GM18870 (cell line): ENCODE results near the gene NMT1.
"Not testable (repeated sequence)": the region's sequence is repeated elsewhere in the genome, so short reads cannot be mapped to it uniquely, and the experiment has no call there.

Experiments used
- ATAC-seq: cut with Tn5 transposase; IDR thresholded peaks from one replicate; pipeline ENCODE4 v1.9.1; 2021; ENCODE audit warnings: moderate library complexity; ENCODE audit not compliant: unreplicated experiment

The NMT1 gene

DNA sequence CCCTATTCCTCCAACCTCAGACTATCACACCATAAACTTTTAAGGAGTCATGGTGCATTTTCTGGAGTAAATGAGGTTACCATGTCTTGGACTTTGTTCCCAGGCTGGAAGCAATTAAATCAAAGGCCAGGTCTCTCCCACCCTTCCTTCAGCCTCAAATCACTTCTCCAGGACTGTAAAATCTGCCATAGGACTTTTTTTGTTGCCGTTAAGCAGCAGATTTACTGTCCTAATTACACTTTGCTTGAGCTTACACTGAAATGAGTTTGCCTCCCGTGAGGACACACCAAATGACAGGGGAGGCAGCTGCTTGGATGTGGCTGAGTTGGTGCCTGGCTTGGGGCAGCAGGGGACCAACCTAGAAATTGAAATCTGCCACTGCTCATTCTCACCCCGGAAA lies 24.4 kb upstream of the NMT1 start:
- ATAC-seq = no peak

DNA sequence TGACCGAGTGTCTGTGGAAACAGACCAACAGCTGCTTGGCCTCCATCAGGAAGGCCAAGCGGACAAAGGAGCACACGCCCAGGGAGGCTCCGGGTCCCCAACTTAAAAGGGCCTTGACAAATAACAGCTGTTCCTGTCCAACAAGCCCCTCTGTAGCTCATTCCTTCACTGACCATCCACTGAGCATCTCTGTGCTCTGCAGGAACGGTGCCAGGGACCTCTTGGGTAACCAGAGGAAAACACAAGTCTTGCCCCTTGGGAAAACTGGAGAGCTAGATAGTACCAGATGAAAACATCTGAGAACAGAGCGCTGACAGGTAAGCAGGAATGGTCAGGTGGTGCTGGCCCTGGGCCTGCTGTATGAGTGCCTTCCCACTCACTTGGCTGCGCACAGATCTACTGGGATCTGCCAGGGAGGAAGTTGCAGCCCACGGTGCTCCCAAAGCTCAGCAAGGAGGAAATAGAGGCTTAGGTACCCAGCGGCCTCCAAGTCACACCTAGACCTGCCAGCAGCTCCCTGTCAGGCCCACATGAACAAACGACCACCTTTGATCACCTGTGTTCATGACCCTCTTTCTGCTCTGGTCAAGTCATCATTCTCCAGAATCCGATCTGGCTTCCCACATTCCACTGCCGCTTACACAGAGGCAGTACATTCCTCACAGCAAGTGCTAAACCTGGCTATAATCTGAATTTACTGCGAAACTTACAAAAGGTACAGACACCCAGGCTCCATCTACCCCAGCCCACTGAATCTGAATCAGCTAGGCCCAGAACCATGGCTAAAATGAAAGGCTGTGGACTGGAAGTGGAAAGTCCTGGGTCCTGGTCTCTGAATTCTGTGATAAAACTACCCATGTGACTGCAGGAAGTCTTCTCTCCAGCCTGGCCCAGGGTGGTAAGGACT lies 22.1 kb upstream of the NMT1 start:
- ATAC-seq = no peak

DNA sequence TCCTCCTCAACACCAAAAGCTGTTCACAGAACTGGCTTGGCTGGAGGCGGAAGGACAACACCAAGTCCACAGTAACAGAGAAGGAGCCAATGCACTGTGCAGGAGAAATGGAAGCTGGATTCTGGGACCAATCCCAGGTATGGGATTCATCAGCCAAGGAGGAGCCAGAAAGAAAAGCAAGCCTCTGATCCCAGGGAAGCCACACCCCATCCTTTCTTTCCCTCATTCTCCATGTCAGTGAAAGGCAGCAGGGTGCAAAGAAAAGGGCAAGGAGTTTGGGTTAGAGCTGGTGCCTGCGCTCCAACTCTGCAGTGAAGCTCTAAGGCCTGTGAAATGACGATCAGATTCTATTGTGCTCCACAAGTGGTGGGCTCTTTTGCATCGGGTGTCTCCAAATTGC lies 20.7 kb upstream of the NMT1 start:
- no peak for ATAC-seq

DNA sequence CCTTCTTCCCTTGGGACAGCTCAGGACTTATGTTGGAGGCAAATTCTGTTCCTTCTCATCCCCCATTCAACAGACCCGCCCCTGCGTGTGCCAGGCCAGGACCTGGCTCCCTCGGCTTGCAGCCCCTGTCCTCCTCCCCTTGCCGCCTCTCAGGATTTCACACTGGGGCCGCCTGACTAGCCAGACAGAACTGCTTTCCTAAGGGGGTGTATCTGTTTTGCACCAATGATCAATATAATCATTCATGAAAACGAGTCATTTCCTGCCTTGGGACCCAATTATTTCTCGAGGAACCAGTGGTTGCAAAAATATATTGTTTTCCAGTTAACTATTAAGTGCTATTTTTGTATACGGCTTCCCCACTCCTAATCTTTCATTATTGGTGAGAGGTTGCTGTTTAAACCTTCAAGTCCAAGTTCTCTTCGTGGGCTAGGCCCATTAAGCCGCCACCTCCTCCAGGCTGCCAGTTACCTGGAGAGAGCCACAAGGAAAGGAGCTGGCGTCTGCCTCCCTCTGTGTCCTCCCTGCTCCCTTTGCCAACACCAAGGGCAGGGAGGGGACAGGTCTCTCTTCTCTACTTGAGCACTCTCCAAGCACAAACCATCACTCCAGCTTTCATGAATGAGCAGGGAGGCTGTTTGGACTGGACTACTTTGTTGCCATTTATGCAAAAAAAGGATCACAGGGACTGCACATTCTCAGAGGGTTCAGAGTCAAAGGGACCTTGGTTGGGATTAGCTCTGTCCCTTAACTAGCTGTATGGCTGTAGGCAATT lies 18.6 kb upstream of the NMT1 start:
- no peak for ATAC-seq

DNA sequence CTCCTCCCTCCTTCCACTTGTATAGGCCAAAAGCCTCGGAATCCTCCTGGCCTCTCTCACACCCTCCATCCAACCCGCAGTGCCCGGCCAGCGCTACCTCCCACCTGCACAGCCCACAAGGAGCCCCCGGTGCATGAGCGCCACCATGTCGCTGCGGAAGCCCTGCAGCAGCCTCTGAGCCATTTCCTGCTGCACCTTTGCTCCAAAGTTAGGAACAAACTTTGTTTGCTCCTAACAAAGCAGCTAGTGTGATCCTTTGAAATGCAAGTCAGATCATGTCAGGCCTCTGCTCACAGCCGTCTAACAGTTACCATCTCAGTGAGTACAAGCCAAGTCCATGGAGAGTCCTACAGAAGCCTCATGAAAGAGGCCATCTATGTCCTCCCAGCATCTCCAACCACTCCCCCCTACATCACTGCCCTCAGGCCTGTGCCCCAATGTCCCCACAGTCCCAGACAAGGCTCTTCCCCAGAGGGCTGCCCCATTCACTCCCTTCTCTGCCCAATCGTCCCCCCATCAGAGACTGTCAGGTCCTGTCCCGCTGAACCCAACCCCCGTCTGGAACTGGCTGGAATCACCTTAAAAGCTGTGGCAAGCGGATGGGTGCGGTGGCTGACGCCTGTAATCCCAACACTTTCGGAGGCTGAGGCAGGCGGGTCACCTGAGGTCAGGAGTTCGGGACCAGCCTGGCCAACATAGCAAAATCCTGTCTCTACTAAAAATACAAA lies 17.1 kb upstream of the NMT1 start:
- ATAC-seq = no peak

DNA sequence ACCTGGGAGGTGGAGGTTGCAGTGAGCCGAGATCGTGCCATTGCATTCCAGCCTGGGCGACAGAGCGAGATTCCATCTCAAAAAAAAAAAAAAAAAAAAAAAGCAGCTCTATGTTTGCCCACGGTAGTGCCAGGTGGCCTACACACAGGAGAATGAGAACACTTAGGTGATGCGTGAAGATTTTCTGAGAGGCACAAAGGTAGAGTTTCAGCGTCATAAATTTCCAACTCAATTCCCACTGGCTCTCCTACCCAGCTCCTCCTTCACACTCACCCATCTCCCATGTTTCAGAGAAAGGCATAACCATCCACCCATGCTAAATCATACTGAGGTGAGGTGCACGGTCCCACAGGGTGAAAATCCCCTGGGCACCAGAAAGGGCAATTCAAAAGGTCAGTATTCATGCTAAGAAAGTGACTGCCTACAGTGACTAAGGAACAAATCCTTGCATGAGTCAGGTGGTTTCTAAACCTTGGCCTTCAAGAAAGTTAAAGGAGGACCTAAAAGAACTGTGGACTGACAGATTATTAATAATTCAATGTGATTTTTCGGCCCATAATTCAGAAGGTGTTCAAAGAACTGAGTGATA lies 14.5 kb upstream of the NMT1 start:
- no peak for ATAC-seq

DNA sequence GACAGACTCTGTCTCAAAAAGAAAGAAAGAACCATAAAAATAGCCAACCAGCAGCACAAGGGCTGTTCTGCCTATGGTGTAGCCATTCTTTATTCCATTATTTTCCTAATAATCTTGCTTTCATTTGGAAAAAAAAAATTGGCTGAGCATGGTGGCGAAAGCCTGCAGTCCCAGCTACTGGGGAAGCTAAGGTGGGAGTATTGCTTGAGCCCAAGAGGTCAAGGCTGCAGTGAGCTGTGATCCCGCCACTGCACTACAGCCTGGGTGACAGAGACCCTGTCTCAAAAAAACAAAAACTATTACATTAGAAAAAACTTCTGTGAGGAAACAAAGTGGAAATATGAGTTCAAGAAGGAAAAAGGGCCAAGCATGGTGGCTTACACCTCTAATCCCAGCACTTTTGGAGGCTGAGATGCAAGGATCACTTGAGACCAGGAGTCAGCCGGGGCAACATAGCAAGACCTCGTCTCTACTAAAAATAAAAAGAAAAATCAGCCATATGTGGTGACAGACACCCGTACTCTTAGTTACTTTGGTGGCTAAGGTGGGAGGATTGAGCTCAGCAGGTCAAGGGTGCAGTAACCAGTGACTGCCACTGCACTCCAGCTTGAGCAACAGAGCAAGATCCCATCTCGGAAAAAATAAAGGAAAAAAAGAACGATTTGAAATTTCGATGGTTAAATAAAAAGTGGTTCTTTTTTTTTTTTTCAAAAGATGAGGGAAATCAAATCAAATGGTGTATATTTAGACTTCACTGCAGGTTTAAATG lies 12.1 kb upstream of the NMT1 start:
- no peak for ATAC-seq

DNA sequence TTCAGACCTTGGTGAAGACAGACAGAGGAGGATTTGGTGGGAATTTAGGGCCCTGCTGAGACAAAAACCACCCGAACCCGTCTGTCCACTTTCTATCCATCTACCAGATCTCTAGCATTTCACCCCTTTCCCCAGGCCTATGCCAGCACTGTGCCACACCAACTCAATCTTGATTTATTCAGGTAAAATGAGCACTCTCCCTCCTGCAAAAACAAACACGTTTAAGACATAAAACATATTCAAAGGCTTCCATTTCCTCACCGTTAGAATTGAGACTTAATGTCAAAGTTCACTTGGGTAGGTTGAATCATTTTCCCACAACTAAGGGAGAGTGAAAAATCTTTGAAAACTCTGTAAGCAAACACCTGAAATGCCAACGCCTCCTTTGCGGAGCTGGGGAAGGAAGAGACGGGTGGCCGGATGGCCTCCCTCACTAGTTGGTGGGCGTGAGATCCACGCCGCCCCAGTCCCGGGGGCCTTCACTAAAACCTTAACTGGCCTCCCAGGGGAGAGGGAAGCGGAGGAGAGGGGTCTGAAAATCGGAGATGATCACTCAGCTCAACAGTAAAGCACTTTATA lies 10.5 kb upstream of the NMT1 start:
- no peak for ATAC-seq

DNA sequence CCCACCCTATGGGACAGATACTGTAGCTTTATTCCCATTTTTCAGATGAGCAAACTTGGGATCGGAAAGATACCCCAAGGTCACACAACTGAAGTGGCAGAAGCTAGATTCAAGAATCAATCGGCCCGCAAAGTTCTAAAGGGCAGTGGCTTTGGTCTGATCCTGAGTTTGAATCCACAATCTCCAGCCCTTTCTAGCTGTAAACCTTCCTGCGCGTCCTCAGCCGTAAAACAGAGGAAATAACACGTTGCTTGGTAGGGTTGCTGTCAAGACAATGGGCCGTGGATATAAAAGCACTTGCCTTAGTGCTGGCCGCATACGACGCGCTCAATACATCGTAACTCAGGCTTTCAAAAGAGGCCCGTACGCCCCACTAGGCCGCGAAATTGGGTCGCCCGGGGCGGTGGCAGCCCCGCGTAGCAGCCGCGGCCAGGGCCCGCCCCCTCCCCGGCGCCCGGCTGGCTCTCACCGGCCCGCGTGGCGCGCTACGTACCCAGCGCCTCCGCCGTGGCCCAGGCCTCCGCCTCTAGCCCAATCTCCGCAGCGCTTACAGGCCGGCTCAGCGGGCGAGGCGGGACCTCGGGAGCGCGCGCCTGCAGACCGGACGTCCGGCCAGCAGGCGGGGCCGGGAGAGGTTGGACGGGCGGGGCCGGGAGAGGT lies 9.9 kb upstream of the NMT1 start, which contains the start of gene DCAKD:
TSS of gene DCAKD (minus strand) at position 573 of the 660 bp plus-strand sequence. CDS start 16,747 bp downstream, outside the sequence.
- no peak for ATAC-seq

DNA sequence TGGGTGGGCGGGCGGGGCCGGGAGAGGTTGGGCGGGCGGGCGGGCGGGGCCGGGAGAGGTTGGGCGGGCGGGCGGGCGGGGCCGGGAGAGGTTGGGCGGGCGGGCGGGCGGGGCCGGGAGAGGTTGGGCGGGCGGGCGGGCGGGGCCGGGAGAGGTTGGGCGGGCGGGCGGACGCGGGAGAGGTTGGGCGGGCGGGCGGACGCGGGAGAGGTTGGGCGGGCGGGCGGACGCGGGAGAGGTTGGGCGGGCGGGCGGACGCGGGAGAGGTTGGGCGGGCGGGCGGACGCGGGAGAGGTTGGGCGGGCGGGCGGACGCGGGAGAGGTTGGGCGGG lies 9.4 kb upstream of the NMT1 start:
- ATAC-seq = not testable (repeated sequence)

DNA sequence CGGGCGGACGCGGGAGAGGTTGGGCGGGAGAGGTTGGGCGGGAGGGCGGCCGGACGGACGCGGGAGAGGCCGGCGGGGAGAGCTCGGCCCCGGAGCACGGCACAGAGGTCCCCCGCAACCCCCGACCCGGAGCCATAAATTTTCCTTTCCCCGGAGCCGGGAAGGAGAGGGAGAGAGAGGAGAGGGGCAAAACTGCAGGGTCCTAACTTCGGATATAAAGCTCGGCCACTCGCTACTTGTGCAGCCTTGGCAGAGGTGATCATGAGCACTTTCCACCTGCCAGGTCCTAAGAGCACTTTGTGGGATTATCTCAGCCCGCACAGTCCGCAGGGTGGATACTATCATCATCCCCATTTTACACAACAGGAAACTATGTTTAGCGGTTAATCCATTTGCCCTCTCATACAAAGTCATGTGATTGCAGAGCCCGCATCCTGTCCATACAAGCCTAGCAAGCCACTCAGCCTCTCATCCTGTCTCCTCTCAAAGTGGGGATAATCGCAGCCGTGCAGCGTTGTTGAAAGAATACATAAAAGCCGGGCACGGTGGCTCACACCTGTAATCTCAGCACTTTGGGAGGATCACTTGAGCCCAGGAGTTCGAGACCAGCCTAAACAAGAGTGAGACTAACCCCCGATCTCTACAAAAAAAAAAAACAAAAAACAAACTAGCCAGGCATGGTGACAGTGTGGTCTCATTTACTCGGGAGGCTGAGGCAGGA lies 8.9 kb upstream of the NMT1 start:
- no peak for ATAC-seq

DNA sequence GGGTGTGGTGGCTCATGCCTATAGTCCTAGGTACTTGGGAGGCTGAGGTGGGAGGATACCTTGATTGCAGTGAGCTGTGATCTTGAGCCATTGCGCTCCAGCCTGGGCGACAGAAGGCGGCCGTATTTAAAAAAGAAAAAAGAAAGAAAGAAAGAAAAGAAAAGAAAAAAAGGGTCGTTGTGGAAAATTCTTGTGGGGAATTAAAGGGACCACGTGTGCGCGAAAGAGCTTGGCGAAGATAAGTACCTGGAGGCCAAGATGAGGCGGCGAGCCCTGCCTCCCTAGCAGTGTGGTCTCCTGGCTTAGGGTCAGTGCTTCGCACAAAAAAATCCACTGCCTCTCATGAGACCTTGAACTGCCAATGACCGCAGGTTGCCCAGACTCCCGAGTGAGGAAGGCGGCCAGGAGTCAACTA lies 728 bp upstream of the NMT1 start:
- no peak for ATAC-seq

DNA sequence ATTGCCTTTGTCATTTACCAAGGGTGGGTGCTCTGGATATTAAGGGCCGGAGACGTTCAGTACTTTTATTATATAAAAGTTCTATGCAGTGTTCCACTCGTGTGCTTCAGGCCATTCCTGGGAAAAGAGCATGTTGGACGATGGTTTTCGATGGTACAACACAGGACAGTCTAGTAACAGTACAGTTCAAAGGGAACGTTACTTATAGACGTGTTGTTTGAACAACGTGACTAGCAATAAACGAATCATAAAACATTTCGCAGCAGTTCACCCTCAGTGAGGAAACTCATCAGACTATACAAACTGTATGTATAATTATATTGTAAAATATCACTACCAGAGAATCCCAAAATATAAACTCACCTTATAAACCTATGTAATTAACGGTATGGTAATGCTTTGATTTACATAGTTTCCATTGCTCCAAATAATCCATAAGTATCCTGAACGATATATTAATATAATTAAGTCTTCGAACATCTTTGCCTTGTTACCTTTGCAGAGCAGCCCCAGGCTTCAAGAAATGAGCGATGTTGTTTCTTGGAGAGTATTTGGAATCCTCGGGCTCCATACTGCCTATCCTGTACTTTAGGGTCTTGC lies 589 bp downstream of the NMT1 start:
- no peak for ATAC-seq

DNA sequence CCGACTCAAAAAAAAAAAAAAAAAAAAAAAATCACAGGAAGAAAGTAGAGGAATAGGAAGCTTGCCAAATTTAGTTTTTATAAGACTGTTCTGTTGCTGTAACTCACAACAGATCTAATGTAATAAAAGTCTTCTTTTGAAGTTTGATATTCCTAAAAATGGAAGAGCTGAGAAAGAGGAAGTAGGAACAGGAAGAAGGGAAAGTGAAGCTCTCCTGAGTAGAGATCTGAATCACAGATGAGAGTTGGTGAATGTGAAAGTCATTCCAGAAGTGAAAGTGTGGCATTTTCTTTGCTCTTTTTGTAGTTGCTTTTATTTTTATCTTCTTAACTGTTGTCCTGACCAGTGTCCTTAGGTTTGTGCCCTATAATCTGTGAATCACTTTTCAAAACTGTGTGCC lies 2.1 kb downstream of the NMT1 start:
- ATAC-seq = no peak

DNA sequence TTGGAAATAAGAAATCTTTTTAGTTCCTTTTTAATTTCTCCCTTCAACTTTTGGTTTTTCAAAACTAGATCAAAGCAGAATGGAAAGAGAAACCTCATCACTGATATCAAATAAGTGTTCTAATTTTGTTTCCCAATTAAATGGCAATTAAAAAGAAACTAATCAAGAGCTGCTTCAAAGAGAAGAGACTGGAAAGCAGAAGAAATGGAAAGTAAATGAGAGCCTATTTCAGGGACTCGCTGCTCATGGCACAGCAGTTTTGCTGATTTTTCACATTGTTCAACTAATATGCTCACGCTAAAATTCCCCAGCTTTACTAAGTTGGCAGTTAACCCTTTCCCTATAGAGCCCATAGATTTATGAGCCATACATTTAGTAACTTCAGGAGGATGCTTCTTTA lies 6.5 kb downstream of the NMT1 start:
- ATAC-seq = no peak

DNA sequence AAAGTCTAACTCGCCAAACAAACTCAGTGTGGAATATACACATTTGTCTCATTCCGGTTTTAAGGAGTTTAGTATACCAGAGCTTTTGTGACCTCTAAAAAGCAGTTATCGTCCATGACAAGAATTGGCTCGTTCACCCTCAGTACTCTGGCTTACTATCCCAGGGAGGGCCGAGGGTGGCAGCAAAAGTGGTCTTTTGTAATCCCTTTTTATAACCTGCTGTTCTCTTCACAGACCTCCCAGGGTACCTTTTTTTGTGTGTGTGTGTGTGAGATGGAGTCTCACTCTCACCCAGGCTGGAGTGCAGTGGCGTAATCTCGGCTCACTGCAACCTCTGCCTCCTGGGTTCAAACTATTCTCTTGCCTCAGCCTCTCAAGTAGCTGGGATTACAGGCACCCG lies 8.9 kb downstream of the NMT1 start:
- no peak for ATAC-seq

DNA sequence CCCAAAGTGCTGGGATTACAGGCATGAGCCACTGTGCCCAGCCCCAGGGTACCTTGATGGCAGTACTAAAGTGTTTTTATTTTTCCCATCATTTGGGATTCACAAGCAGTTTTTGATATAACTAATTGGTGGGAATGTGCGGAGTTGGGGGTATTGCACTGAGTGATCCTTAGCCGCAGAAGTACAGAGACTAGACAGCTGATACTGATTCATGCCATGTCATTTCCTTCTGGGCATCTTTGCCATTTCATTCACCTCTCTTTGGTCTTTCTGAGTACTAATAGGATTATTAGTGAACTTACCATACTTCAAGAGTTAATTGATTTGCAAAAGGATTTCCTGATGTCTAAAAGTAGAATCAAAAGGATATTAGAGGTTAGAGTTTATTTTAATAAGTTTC lies 9.7 kb downstream of the NMT1 start:
- no peak for ATAC-seq

DNA sequence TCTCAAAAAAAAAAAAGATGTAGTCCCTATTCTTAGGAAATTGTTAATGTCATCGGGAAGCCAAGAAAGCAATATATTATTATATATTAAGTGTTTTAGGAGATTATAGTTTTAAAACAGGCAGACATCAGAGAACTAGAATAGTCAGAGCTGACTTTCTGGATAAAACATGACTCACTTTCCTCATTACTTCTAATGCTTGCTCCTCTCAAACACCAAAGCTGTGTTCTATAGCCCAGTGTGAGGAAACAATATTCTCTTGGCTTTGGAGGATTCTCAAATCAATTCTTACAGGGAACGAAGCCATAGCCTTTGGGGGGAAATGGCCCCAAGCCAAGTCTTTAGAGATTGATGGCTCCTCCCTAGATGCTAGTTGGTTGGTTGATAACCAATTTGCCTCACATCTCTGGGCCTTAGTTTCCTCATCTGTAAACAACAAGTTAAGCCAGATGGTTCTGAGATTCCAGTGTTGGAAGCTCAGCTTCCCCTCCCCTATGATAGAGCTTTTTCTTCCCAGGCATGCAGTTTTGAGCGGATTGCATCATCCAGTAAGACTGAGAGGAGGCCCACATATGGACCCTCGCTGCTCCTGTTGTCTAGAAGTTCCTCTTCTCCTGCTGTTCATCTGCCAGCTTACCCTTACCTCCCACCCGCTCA lies 12.4 kb downstream of the NMT1 start:
- ATAC-seq = no peak
